ENCODE data around the gene GNA12. TPM values are rescaled to one million over a fixed set of nuclear protein-coding genes. Genes with fewer than 3 reads are reported as not detected.

Gene GNA12
- total RNA-seq, 1 experiment from 2014 or later, result 36.2 TPM

- no peaks in the 10 kb centered on the region for H3K27me3 Mint-ChIP-seq (ENCODE audit: insufficient read depth, unreplicated experiment)
- TF ChIP-seq CTCF (IDR thresholded peaks at IDR 0.05; ENCODE audit: unreplicated experiment), result no peak
- peak overlapping the region; percentile 61 for H3K27ac Mint-ChIP-seq (ENCODE audit: low read depth, unreplicated experiment)
- intact Hi-C loops (cut with micrococcal nuclease), result loop anchor here (5.0 kb wide), 1 partner anchor 86 kb away; no protein-coding TSS in a partner anchor
- peaks cover 26% of the 10 kb centered on the region for H3K4me1 Mint-ChIP-seq (ENCODE audit: insufficient read depth, unreplicated experiment)
- peak overlapping the region; percentile 75 for H3K4me3 Mint-ChIP-seq (ENCODE audit: unreplicated experiment)
- ChIA-PET POLR2A (interaction anchor here (0.6 to 1.0 kb wide), 2 partner anchors 10 to 1419 kb away, joined by 3 read pairs; no protein-coding TSS in a partner anchor), CTCF (no interaction called here)
- BruUV-seq (replicated peaks), result no TSS peak
- peaks cover 19% of the 10 kb centered on the region for H3K36me3 Mint-ChIP-seq (ENCODE audit: insufficient read depth, unreplicated experiment)
- DNase-seq (ENCODE audit: unreplicated experiment), result no peak
- H3K9me3 Mint-ChIP-seq (ENCODE audit: unreplicated experiment), result no peaks in the 10 kb centered on the region
Measured at GRCh38 chr7:2843711-2844152, 376 bp downstream of the GNA12 start.

GRCh38 chr7:2843191-2843685 is 870 bp downstream of the GNA12 start:
- H3K4me3 Mint-ChIP-seq (ENCODE audit: unreplicated experiment), result peak overlapping the region; percentile 75
- H3K27ac Mint-ChIP-seq (ENCODE audit: low read depth, unreplicated experiment), result peak overlapping the region; percentile 61
- peaks cover 31% of the 10 kb centered on the region for H3K4me1 Mint-ChIP-seq (ENCODE audit: insufficient read depth, unreplicated experiment)
- ChIA-PET CTCF (interaction anchor here (0.6 kb wide), 2 partner anchors 884 to 1549 kb away, joined by 3 read pairs; no protein-coding TSS in a partner anchor), POLR2A (interaction anchor here (0.6 to 1.6 kb wide), 4 partner anchors 9 to 1419 kb away, joined by 3 to 5 read pairs (median 4); no protein-coding TSS in a partner anchor)
- H3K27me3 Mint-ChIP-seq (ENCODE audit: insufficient read depth, unreplicated experiment), result no peaks in the 10 kb centered on the region
- H3K9me3 Mint-ChIP-seq (ENCODE audit: unreplicated experiment), result no peaks in the 10 kb centered on the region
- BruUV-seq (replicated peaks), result no TSS peak
- H3K36me3 Mint-ChIP-seq (ENCODE audit: insufficient read depth, unreplicated experiment), result peaks cover 19% of the 10 kb centered on the region
- no peak for DNase-seq (ENCODE audit: unreplicated experiment)
- TF ChIP-seq CTCF (IDR thresholded peaks at IDR 0.05; ENCODE audit: unreplicated experiment), result no peak
- intact Hi-C loops (cut with micrococcal nuclease), result loop anchor here (5.0 kb wide), 1 partner anchor 86 kb away; no protein-coding TSS in a partner anchor

GRCh38 chr7:2841907-2842306 is 2.2 kb downstream of the GNA12 start:
- no TSS peak for BruUV-seq (replicated peaks)
- peaks cover 37% of the 10 kb centered on the region for H3K4me1 Mint-ChIP-seq (ENCODE audit: insufficient read depth, unreplicated experiment)
- H3K27me3 Mint-ChIP-seq (ENCODE audit: insufficient read depth, unreplicated experiment), result no peaks in the 10 kb centered on the region
- POLR2A ChIA-PET, result interaction anchor here (1.0 to 2.7 kb wide), 3 partner anchors 20 to 84 kb away, joined by 5 to 8 read pairs (median 5); no protein-coding TSS in a partner anchor
- DNase-seq (ENCODE audit: unreplicated experiment), result no peak
- intact Hi-C loops (cut with micrococcal nuclease), result loop anchor here (5.0 kb wide), 1 partner anchor 85 kb away; no protein-coding TSS in a partner anchor
- CTCF ChIA-PET, result no interaction called here
- peaks cover 19% of the 10 kb centered on the region for H3K36me3 Mint-ChIP-seq (ENCODE audit: insufficient read depth, unreplicated experiment)
- H3K9me3 Mint-ChIP-seq (ENCODE audit: unreplicated experiment), result no peaks in the 10 kb centered on the region
- no peak for TF ChIP-seq CTCF (IDR thresholded peaks at IDR 0.05; ENCODE audit: unreplicated experiment)
- H3K27ac Mint-ChIP-seq (ENCODE audit: low read depth, unreplicated experiment), result no peak overlapping the region
- H3K4me3 Mint-ChIP-seq (ENCODE audit: unreplicated experiment), result peak overlapping the region; percentile 75

GRCh38 chr7:2840458-2840857 is 3.6 kb downstream of the GNA12 start:
- Mint-ChIP-seq H3K4me1 (ENCODE audit: insufficient read depth, unreplicated experiment) (peaks cover 43% of the 10 kb centered on the region), H3K4me3 (ENCODE audit: unreplicated experiment) (no peak overlapping the region), H3K9me3 (ENCODE audit: unreplicated experiment) (no peaks in the 10 kb centered on the region), H3K27ac (ENCODE audit: low read depth, unreplicated experiment) (no peak overlapping the region), H3K27me3 (ENCODE audit: insufficient read depth, unreplicated experiment) (no peaks in the 10 kb centered on the region), H3K36me3 (ENCODE audit: insufficient read depth, unreplicated experiment) (peaks cover 19% of the 10 kb centered on the region)
- POLR2A ChIA-PET, result interaction anchor here (0.5 to 2.7 kb wide), 3 partner anchors 19 to 195 kb away, joined by 3 to 8 read pairs (median 4); no protein-coding TSS in a partner anchor
- DNase-seq (ENCODE audit: unreplicated experiment), result no peak
- intact Hi-C loops (cut with micrococcal nuclease), result loop anchor here (5.0 kb wide), 1 partner anchor 83 kb away; no protein-coding TSS in a partner anchor
- CTCF ChIA-PET, result interaction anchor here (1.7 kb wide), 1 partner anchor 24 kb away, joined by 4 read pairs; no protein-coding TSS in a partner anchor
- no peak for TF ChIP-seq CTCF (IDR thresholded peaks at IDR 0.05; ENCODE audit: unreplicated experiment)
- no TSS peak for BruUV-seq (replicated peaks)

Data from MCF 10A (cell line).